OCI-M1 (cell line): ENCODE measurements around the gene GZMM.
A peak's percentile ranks its signal among the peaks of the same experiment; 100 is the strongest.

Source experiments
- DNase-seq: peaks from one replicate; lab custom pipeline; 2025; lab: John Stamatoyannopoulos, UW

Gene GZMM

DNA sequence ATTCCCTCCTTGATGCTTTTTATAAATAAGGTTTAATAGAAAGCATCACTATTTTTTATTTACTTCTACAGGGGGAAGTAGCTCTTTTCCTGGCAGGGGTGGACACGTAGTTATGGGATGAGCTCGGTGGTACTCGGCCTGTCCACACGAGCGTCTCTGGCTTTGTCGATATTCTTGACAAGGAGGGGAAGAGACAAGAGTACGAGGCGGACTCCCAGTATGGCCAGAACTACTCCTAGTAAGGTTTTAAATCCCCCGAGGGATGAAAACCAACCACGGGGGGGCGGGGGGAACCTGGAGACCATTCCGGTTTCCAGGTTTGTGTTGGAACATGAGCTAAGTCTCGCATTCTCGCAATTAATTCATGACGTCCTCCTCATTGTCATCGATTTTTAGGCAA is 23.0 kb downstream of the GZMM start:
- DNase-seq: no peak

DNA sequence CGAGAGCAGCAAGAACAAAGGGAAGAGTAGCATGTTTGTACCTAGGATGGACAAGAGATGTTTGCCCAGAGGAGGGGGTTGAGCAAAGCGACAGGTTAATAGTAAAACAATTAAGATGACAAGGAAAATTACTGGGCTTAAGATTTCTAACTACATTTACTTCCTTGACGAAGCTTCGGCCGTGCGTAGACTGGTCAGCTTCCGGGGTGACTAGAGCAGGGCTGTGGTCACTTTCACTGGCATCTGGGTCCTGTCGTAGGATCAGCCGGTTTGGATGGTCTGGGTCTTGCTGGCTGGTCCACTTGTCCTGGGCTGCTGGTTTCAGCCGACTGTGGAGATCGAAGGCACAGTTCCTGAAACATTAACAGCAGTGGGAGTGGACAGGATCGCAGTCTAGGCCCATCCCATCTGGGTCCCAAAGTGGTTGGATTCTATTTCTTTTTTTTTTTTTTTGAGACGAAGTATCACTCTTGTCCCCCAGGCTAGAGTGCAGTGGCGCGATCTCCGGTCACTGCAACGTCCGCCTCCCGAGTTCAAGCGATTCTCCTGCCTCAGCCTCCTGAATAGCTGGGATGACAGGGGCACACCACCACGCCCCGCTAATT is 23.5 kb downstream of the GZMM start:
- no peak for DNase-seq

DNA sequence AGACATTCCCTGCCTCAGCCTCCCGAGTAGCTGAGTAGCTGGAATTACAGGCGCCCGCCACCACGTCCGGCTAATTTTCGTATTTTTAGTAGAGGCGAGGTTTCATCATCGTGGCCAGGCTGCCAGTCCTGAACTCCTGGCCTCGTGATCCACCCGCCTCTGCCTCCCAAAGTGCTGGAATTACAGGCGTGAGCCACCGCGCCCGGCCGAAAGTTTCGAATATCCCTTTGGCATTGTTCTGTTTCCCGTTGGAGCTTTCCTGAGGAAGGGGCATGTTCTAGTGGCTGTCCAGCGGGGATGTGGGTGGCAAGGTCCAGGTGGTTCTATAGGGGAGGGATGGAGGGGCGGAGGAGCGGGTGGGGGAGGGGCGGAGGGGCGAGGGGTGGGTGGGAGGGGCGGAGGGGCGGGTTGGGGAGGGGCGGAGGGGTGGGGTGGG is 26.4 kb downstream of the GZMM start:
- DNase-seq: no peak

DNA sequence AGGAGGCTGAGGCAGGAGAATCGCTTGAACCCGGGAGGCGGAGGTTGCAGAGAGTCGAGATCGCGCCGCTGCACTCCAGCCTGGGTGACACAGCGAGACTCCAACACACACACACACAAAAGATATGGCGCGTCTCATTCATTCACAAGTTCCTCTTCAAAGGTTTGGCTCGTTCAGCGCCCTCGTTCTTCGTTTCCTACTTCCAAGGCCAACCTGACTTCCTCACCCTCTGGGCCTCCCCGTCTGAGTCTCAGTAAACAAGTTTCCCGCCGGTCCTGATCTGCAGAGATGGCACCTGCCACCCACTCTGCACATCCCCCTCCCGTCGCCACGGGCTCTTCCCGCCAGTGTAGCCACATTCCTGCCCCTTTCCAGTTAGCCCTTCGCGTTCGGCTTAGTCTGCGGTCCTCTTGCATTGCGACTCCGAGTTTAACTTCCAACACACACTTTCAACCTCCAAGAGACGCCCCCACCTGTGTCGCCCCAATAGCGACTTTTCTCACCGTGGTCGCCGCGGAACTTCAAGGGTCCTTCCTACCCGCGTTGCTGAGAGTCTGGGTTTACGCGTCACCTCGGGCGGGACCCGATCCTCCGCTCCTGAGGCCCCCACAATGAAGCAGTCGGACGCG is 27.2 kb downstream of the GZMM start:
- DNase-seq: peak; percentile 77

DNA sequence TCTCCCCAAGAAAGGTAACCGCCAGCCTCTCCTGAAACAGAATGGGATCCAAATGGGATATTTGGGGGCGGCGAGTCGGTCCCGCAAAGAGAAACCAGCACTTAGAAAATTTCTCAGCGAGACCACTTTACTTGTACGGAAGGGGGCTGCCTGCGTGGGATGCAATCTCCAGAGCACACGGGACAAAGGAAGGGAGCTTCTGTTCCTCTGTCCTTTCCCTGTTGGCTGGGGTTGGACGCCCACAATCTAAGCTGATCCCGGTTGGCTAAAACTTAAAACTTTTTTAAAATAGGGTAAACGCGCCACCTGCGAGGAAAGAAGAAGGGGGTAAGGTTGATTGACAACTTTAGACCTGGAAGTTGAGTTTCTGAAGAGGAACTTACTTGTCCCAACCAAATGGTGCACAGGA is 27.7 kb downstream of the GZMM start:
- peak; percentile 79 for DNase-seq

DNA sequence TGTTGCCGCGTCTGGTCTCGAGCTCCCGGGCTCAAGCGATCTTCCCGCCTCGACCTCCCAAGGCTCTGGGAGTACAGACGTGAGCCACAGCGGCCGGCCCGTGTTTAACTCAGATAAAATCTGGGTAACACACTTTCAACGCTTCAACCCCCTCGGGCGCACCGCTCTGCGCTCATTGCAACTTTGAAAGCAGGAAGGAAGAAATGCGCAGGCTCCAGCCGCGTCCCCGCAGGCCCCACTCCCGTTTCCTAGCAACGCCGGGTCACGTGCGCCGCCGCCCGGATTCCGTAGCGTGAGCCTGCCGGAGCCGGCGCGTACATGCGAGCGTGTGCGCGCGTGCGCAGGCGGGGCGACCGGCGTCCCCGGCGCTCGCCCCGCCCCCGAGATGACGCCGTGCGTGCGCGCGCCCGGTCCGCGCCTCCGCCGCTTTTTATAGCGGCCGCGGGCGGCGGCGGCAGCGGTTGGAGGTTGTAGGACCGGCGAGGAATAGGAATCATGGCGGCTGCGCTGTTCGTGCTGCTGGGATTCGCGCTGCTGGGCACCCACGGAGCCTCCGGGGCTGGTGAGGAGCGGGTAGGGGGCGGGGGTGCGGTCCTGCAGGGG is 28.4 kb downstream of the GZMM start, which contains the start of gene BSG:
Gene BSG, plus strand, starts transcription at position 457 of the 603 bp plus-strand sequence. Its CDS starts 39 bp downstream, at position 496.
- peak; percentile 98 for DNase-seq

DNA sequence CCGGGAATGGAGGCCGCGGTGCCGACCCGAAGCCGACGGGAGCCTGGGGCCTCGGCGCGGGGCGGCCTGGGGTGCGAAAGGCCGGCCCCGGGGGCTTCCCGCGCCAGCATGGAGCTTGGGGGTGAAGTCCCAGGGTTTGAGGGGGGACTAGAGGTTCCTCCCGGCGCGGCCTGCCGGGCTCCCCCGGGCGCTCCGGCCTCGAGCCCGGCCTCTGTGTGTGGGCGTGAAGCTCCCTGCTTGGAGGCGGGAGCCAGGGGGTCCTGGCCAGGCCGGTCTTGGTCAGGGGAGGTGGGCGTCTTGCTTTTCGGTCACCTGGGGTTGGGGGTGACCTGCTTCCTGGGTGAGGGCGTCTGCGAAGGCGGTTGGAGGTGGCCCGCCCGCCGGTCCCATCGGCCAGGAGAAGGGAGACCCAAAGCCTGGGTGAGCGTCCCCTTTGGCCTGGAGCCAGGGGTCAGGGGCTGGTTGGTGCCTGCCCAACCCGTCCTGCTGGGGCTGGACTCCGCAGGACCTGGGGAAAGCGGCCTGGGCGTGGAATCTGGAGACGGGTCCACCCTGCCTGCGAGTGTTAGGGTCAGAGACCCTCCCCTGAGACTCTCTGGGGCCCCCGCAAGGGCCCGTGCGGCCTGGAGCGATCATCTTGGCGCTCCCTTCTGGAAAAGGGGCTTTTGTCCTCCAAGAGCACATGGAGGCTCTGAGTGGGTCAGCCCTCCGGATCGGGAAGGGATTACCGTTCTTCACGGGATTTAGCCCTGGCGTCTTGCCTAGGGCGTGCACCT is 29.1 kb downstream of the GZMM start:
- DNase-seq: peak; percentile 35

DNA sequence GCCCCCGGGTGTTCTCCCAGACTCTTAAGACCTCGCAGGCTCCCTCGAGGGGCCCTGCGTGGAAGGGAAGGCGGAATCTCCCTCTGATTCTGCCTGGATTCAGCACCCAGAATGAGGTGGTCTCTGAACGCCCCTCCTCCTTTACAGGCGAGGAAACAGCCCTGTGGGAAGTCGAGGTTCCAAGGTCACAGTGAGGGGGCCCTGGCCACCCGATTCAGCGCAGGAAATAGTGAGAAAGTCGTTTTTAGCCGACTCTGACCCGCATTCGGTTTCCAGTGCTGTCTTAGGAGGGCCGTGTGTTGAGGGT is 29.6 kb downstream of the GZMM start:
- DNase-seq: peak; percentile 33

DNA sequence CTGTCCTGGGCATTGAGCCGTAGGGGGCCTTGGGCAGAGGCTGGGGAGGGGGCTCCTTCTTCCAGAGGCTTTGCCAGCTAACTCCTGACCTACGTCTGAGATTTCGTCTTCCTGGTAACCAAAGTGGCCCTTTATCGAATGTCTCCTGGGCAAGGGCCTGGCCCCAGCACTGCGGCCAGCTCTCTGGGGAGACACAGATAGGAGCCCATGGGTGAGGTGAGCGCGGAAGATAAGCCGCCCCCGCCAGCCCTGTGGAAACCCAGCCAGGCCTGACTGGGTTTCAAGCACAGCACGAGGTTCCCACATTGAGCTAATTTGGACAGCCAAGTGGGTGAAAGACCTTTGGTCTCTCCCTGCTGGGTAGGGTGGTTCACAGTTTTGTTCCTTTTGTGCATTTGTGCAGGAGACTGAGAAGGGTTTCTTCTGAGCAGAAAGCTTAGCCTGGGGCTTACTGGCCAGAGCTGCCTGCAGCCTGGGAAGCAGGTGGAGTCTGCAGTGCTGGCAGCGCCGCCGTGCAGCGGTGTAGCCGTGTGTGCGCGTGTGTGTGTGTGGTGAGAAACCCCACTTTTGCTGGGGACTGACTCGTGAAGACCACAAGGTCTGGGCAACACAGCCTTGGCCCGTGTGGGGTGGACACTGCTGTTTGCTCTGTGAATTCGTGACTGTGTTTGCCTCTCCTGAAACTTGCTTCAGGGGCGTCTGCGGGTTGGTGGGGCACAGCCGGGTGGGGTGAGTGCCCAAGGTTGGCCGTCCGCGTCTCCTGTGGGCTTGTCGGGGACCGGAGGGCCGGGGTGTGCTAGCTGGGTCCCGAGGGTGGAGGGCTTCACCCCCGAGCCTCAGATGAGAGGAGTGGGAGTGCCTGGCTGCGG is 31.0 kb downstream of the GZMM start:
- peak; percentile 93 for DNase-seq

DNA sequence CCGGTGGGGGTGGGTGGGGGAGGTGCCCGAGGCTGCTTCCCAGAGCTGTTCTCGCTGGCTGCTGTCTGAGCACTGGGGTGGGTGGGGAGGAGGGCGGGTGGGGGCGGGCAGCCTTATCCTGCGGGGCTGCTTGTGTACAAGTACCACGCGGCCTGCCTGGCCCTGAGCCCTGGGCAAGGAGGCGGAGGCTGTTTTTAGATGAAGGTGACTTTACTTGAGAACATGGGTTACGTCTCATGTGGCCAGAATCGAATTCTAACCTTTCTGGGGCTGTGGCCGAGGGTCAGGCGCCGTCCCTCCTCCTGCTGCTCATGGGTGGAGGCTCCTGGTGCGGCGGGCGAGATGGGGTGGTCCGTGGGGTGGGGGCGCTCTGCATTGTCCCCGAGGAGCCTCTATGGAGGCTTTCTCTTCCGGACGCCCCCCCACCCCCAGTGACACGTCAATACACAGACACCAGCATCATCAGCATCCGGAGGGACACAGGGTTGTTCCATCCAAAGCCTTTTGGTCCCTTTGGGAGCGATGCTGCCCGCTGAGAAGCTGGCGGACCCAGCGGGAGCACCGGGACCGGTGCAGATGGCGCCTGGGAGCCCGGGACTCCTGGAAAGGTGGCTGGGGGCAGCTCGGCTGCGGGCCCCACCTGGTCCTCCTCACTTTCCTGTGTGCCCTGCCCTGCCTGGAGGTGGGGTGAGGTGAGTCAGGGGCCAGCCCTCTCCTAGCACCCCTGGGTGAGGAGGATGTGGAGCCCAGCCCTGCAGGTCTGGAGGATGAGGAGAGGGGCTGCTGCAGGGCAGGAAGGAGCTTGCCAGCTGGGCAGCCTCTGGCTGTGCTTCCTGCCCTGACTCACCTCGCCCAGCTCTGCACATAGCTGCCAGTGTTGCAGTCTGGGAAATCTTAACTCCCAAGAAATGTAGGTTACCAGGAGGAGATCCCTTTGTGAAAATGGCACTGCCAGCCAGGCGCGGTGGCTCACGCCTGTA is 32.0 kb downstream of the GZMM start:
- DNase-seq: peak; percentile 48

DNA sequence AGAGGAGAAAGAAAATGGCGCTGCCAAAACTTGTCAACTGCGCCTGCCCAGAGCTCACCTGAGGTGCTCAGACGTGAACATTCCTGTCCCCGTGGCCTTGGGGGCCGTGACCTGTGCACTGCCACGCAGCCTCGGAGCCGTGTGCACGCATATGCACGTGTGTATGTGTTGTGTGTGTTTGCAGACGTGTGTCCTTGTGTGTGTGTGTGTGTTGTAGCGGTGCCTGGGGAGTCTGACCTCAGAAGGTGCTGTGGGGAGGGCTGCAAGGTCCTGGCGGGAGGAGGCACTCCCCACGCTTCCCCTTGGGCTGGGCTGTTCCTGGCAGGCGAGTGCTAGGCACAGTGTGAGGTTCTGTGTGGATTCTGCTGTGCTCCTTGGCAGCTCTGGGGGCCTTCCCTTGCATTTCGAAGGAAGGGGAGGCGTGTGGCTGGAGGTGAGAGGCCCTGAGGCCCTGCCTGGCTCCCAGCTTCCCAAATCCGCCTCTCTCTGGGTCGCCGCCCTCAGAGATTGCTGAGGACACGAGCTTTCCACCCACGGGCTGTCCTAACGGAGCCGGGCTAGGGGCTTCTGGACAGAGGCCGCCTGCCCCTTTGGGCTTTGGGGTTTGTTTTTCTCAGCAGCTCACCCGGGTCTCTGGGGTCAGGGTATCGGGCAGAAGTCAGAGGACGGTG is 33.0 kb downstream of the GZMM start:
- no peak for DNase-seq

DNA sequence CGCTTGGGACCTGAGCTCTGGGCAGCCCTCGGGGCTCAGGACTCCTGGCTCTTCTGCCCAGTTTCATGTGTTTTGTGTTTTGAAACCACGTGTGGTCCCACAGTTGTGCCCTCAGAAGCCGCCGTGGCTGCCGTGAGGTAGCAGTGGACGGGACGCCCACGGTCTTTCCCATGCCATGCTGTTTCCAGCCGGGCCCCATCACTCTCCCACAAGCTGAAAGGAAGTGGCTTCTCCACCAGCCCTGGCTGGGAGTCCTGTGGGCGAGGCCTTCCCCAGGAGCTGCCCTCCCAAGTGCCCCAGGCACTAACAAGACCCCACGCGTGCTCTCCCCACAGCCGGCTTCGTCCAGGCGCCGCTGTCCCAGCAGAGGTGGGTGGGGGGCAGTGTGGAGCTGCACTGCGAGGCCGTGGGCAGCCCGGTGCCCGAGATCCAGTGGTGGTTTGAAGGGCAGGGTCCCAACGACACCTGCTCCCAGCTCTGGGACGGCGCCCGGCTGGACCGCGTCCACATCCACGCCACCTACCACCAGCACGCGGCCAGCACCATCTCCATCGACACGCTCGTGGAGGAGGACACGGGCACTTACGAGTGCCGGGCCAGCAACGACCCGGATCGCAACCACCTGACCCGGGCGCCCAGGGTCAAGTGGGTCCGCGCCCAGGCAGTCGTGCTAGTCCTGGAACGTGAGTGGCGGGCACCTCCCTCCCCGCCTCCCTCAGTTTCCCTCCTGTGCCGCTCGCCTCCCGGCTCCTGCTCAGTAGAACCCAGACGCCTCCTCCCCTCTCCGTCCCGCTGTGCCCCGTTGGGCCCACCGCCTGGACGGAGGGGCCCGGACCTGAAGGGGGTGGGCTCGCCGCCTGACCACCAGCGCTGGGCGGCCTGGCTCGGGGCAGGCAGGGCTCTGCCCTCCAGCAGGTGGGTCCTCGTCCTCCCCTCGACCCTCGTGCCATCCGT is 33.9 kb downstream of the GZMM start:
- no peak for DNase-seq

DNA sequence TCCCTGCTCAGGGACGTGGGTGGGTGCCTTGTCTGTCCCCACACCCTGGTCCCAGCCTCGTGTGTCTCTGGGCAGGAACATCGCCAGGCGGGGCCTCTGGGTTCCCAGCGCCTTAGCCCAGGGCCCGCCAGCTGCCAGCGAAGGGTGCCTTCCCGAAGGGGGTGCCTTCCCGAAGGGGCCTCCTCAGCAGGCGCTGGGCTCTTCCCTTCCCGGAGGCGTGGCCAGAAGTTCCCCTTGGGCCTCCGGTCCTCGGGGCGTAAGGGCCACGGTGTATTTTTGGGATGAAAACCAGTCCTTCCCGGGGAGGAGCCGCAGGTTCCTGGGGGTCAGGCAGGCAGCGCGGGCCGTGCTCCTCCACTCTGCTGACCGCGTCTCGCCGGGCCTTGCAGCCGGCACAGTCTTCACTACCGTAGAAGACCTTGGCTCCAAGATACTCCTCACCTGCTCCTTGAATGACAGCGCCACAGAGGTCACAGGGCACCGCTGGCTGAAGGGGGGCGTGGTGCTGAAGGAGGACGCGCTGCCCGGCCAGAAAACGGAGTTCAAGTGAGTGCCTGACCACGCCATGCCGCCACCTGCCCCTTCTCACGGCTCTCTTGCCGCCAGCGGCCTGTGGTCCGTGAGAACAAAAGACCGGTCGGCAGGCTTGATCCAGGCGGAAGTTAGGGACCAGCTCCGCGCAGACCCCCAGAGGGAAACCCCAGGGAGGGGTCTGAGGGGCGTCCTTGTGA is 35.4 kb downstream of the GZMM start:
- DNase-seq: no peak

DNA sequence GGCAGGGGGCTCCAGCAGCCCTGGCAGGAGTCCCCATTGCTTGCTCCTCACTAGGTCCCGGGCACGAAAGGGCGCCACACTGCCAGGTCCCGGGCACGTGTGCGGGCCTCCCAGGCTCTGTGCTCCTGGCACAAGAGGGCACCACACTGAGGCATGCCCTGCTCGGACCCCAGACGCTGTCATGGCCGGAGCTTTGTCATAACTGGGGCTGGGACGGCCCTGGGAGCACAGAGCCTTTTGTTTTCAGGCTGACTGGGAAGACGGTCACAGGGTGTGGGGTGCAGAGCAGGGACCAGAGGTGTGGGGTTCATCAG is 35.9 kb downstream of the GZMM start:
- no peak for DNase-seq

DNA sequence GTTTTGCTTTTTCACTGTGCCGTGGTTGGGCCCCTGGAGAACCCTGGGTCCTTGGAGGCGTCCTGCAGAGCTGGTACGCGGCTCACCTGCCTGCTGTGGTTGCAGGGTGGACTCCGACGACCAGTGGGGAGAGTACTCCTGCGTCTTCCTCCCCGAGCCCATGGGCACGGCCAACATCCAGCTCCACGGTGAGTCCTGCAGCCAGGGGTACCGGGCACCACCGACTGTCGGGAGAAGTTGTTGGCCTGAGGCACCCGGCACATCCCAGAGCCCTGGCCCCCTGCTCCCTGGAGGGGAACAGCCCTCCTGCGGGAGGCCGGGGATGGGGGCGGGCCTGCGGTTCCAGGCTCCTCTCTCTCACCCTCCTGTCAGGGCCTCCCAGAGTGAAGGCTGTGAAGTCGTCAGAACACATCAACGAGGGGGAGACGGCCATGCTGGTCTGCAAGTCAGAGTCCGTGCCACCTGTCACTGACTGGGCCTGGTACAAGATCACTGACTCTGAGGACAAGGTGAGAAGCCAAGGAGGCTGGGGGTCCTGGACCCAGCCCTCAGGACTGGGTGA is 36.5 kb downstream of the GZMM start:
- no peak for DNase-seq

DNA sequence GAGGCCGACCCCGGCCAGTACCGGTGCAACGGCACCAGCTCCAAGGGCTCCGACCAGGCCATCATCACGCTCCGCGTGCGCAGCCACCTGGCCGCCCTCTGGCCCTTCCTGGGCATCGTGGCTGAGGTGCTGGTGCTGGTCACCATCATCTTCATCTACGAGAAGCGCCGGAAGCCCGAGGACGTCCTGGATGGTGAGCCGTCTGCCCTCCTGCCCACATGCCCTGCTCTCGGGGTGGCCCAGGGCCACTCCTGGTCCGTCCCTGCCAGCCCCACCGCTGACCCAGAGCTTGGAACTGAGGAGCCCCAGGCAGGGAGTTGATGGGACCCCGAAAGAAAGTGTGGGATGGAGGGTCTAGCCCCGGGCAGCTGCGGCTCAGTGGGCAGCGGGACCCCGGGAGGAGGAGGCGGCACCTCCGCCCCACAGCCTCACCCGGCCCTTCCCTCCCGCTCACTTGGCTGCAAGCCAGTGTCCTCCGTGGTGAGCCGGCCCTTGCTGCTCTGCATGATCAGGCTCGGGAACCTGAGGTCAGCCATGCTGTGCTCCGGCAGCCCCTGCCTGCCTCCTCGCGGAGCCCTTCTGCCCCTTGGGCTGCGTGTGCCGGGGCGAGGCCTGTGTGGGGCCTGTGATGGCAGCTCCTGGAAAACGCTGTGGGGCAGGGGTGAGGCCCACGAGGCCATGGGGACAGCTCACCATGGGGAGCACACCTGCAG is 37.7 kb downstream of the GZMM start:
- DNase-seq: no peak

DNA sequence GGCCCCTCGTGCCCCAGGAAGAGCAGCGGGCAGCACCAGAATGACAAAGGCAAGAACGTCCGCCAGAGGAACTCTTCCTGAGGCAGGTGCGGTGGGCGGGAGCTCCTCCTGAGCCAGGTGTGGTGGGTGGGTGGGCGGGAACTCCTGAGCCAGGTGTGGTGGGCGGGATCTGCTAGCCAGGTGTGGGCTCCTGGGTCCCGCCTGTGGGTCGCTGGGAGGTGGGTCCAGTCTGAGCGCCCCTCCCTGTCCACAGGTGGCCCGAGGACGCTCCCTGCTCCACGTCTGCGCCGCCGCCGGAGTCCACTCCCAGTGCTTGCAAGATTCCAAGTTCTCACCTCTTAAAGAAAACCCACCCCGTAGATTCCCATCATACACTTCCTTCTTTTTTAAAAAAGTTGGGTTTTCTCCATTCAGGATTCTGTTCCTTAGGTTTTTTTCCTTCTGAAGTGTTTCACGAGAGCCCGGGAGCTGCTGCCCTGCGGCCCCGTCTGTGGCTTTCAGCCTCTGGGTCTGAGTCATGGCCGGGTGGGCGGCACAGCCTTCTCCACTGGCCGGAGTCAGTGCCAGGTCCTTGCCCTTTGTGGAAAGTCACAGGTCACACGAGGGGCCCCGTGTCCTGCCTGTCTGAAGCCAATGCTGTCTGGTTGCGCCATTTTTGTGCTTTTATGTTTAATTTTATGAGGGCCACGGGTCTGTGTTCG is 38.8 kb downstream of the GZMM start:
- no peak for DNase-seq
